HG02678 (cell line): ENCODE results near the gene IRF3.
"Not testable (repeated sequence)": the region's sequence is repeated elsewhere in the genome, so short reads cannot be mapped to it uniquely, and the experiment has no call there.

Experiments
- ATAC-seq: cut with Tn5 transposase; IDR thresholded peaks from one replicate; pipeline ENCODE4 v1.9.1; 2021; ENCODE audit warnings: mild to moderate bottlenecking, moderate library complexity; ENCODE audit not compliant: unreplicated experiment

The IRF3 gene

GRCh38 chr19:49651820-49652550 is 13.7 kb downstream of the IRF3 start:
- no peak for ATAC-seq

GRCh38 chr19:49651029-49651819 is 14.4 kb downstream of the IRF3 start:
- ATAC-seq = no peak

- ATAC-seq = no peak
Observed at GRCh38 chr19:49646586-49646985, 19.1 kb downstream of the IRF3 start.

GRCh38 chr19:49645995-49646394 is 19.7 kb downstream of the IRF3 start:
- ATAC-seq = no peak

GRCh38 chr19:49645592-49645991 is 20.1 kb downstream of the IRF3 start:
- no peak for ATAC-seq

GRCh38 chr19:49643466-49643865 is 22.2 kb downstream of the IRF3 start:
- ATAC-seq = no peak

GRCh38 chr19:49642492-49643035 is 23.1 kb downstream of the IRF3 start:
- ATAC-seq = no peak

- ATAC-seq = peak; percentile 60
Observed at GRCh38 chr19:49641688-49642491, 23.8 kb downstream of the IRF3 start, which contains the start of gene SCAF1. SCAF1 (plus strand) TSS chr19:49642209; CDS start chr19:49645027, 2,818 bp downstream.

- ATAC-seq = peak; percentile 60
Observed at GRCh38 chr19:49640113-49640898, 25.4 kb downstream of the IRF3 start, which contains the start of gene RRAS. RRAS (minus strand) TSS chr19:49640143; CDS start chr19:49640098, 45 bp downstream.

GRCh38 chr19:49639401-49640112 is 26.1 kb downstream of the IRF3 start:
- ATAC-seq = no peak

GRCh38 chr19:49637821-49638738 is 27.6 kb downstream of the IRF3 start:
- ATAC-seq = no peak

- no peak for ATAC-seq
Observed at GRCh38 chr19:49636233-49636932, 29.3 kb downstream of the IRF3 start.

- no peak for ATAC-seq
Observed at GRCh38 chr19:49635530-49636232, 30.0 kb downstream of the IRF3 start.

- not testable (repeated sequence) for ATAC-seq
Observed at GRCh38 chr19:49633273-49633672, 32.4 kb downstream of the IRF3 start.

- ATAC-seq = no peak
Observed at GRCh38 chr19:49632576-49632975, 33.1 kb downstream of the IRF3 start.

GRCh38 chr19:49631610-49632192 is 34.0 kb downstream of the IRF3 start:
- ATAC-seq = no peak
